HG02610 (cell line): ENCODE data around the gene ZBED1.
"Not testable (repeated sequence)": the region's sequence is repeated elsewhere in the genome, so short reads cannot be mapped to it uniquely, and the experiment has no call there.

Source experiments
- ATAC-seq: cut with Tn5 transposase; IDR thresholded peaks from one replicate; pipeline ENCODE4 v1.9.1; 2021; ENCODE audit warnings: mild to moderate bottlenecking, moderate library complexity; ENCODE audit not compliant: unreplicated experiment

The ZBED1 gene

DNA sequence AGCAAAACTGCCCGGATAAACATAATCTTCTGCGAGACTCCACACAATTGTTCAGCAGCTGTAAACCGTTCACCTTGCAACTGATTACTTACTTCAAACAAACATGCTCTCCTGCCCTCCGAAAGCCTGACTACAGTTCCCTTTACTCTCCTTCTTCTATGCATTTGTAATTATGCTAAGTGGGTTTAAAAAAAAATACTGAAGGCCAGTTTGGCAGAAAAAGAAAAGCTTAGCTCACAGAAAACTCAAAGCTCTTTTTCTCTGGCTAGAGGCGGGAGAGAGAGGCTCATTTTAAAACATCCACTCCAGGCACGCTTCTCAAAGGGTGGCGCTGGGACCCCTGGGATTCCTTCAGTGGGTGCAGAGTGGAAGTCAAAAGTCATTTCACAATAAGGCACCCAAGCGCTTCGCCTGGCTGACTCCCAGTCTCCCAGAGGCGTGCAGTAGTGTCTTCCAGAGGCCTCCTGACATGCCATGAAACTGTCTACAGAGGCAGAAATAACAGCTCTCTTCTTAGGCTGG lies 1.9 kb downstream of the ZBED1 start:
- ATAC-seq: no peak

DNA sequence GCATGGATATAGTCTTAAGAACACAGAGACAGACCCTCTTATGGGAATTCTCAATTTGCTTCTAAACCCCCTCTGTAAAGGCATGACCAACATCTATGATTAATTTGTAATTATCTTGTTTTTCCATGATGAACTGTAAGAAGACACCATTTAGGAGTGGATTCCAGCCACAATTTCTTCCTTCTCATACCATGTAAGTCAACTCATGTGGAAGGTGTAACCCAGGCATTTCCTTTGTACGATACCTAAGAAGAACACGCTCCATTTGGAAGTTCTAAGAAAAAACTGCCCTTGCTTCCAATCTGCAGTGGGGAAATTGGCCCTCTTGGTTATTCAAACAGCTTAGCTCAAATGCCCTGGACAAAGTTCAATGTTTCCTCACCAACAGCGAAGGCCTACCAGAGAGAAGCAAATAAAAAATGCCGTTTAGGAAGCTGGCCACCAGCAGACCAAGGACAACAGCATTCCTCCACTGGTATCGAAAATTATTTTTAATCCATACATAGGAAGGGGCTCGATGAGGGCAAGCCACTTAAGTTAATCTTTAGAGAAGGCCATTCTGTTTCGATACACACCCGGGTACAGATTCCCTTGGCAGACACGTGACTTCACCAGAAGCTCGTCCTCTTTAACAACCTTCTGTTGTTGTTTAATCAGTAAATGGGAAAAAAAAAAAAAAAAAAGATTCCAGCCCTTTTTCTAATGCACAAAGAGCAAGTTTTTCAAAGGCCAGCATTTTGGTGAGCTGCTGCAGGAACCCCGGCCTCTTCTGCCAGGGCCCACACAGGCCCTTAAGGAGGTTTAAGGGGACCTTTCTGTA lies 2.6 kb downstream of the ZBED1 start:
- no peak for ATAC-seq

DNA sequence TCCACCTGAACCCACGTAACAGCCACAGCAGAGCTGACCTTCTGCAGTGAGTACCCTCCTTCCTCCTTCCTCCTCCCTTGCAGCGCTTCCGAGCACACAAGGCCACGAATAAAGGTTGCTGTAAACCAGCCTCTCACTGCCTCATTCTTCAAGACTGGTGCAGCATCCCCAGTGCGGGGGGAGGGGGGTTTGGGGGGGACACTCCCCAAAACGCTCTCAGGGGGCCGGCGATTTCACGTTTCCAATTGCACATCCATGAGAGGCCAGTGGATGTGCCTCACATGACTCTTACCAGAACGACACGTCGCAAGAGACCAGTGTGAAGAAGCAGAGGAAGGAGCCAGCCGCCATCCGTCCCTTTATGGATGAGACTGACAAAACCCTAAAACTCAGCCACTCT lies 5.2 kb downstream of the ZBED1 start:
- ATAC-seq: no peak

DNA sequence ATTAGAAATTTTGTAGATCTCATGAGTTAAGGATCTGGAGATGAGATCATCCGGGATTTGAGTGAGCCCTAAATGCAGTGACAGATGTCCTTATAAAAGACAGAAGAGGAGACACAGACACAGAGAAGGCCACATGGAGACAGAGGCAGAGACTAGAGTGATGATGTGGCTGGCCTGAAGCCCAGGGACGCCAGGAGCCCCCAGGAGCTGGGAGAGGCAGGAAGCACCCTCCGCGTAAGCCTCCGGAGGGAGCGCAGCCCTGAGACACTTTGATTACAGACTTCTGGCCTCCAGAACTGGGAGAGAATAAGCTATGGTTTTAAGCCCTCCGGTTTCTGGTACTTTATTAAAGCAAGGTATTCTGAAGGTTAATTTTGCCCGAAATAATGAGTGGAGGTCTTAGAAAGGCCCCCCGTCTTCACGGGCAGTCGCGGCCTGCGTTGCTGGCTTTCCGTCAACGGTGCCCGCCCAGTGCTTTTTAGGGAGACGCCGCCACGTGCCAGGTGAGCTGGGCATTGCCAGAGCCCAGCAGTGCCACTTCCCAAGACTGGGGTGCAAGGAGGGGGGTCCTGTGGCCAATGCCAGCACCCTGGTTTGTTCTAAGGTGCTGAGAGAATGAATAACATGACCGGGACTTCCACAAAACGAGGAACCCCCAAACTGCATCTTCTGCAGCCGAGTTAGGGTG lies 8.1 kb downstream of the ZBED1 start:
- no peak for ATAC-seq

DNA sequence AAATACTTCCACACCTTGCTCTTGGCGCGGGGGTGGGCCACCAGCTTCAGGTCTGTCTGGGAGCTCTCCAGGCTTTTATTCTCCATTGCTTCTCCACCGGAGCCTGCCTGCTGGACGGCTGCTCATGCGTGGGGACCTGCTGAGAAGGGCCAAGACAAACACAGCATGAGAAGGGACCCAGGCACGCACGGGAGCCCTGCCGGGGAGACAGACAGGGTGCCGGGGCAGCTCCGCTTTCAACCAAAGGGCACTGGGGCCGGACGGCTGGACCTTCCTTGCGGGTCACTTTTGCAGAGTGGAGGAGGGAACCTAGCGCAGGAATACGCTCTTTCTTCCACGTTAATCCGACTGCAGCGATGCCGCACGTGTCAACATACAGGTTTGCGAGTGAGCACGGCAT lies 10.1 kb downstream of the ZBED1 start:
- no peak for ATAC-seq

DNA sequence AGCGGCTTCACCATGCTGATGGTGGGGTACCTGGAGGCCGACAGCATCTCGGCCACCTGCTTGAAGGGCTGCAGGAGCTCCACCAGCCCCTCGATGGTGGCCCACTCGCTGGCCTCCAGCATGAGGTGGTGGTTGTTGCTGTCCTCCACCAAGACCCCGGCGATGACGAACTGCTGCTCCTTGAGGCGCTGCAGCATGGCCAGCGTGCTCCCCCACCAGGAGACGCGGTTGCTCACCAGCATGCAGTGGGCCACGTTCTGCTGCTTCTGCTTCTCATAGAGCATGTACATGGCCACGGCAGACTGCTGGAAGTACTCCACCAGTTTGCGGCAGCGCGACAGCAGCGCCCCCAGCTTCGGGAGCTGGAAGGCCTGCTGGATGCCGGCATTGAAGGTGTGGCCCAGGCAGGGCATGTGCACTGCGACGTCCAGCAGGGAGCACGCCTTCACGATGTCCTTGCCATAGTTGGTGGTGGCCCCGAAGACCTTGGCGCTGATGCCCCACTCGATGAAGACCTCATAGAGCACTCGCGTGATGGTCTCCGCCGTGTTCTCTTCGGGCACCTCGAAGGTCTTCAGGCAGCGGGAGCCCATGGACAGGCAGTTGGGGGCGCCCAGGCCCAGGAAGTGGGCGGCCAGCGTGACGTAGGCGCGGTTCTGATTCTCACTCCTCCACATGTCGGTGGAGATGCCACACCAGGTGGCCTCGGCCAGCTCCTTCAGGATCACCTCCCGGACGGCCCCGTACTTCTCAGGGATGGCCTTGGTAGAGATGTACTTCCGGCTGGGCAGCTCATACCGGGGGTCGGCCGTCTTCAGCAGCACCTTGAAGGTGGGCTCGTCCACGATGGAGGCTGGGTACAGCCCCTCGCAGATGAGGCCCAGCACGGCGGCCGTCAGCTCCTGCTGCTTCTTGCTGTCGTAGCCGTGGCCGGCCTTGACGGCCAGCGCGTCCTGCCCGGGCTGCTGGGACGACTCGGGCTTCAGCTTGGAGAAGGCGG lies 11.0 kb downstream of the ZBED1 start:
- no peak for ATAC-seq

GRCh38 chrX:2488621-2489285 lies 12.0 kb downstream of the ZBED1 start:
- ATAC-seq: no peak

DNA sequence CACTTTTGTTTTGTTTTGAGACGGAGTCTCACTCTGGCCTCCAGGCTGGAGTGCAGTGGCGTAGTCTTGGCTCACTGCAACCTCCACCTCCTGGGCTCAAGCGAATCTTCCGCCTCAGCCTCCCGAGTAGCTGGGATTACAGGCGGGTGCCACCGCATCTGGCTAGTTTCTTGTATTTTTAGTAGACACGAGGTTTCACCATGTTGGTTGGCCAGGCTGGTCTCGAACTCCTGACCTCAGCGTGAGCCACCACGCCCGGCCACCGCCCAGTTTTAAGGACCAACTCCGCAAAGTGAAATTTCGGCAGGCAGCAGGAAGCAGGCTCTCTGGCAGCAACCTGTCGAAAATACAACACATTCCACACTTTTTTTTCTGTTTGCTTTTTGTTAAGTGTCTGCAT lies 13.4 kb downstream of the ZBED1 start:
- no peak for ATAC-seq

DNA sequence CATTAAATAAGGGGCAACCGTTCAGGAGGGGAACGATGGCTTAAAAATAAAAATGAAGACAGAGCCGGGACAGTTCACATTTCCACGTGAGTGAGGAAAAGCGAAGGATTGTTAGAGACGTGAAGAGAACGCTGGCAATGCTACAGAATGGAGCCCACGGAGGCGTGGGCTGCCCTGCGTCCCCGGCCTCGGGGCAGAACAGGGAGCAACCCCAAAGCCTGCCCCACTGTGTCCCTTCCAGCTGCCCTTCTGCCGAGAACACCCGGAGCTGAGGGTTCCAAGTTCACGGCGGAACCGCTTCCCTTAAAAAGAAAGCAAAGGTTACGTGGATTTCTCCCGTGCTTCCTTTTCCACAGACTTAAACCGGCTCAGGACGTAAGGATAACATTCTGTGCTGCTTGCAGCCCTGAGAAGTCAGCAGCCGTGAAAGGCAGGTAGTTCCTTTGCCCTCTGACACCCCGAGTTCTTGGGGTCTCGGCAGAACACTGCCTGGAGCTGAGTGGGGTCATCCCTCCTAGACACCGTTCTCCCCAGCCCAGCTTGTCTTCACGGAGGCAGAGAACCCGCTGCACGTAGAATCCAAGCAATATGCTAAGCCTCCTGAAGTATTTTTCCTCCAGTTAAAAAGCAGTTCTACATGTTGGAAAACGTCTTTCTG lies 14.2 kb downstream of the ZBED1 start:
- ATAC-seq: no peak

DNA sequence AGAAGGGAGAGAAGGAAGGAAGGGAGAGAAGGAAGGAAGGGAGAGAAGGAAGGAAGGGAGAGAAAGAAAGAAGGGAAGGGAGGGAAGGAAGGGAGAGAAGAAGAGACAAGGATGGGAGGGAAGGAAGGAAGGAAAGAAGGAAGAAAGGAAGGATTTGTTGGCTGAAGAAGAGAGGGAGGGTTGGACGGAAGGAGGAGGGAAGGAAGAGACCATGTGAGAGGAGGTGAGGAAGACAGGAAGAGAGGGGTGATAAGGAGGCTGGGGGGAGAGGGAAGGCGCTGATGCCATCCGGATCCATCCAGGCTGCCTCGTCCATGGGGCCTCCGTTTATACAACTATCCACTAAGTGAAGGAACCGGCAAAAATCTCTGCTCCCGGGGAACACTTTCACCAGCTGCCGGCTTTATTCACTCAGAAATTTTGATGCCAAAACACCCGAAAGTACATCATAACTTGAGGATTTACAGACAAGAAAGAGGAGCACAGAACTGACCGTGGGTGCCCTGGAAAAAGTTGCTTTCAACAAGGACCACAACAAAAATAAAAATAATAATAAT lies 14.9 kb downstream of the ZBED1 start:
- ATAC-seq: no peak

DNA sequence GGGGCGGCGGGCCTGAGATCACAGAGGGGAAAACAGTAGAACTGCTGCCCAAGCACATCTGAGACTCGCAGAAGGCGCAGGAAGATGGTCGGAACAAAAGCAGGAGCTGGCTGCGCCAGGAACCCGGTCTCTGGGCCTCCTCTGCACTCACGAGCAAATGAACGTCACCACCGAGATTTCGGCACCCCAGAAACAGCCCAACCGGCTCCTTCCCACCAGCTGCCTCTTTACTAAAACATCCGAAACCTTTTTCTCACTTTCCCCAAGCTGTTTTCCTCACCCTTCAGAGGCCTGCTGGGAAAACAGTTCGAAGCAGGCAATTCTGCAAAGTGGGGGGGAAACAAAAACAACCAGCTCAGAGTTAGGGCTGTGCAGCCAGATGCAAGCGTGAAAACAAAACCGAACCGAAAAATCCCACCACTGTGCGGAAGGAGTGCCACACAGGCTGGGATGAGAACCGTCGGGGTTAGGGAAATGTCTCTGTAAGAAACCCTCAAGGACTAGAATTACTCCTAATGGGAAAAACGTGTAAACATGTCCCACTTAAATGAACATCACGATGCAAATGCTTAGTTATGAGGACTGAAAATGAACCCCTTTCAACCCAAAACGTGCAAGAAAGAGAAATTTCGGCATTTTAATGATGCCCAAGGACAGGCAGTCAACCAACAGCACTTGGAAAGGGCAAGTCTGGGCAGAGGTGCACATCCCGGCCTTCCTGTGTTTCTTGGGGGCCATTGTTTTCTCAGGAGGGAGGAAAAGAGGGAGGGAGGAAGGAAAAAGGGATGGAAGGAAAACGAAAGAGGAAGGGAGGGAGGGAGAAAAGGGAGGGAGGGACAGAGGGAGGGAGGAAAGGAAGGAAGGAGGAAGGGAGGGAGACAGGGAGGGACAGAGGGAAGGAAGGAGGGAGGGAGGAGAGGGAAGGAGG lies 15.8 kb downstream of the ZBED1 start:
- ATAC-seq: no peak

GRCh38 chrX:2484256-2484655 lies 16.5 kb downstream of the ZBED1 start:
- no peak for ATAC-seq

GRCh38 chrX:2483398-2484060 lies 17.2 kb downstream of the ZBED1 start:
- ATAC-seq: no peak

- not testable (repeated sequence) for ATAC-seq
These were observed 19.2 kb downstream of the ZBED1 start for GRCh38 chrX:2481597-2481996.

DNA sequence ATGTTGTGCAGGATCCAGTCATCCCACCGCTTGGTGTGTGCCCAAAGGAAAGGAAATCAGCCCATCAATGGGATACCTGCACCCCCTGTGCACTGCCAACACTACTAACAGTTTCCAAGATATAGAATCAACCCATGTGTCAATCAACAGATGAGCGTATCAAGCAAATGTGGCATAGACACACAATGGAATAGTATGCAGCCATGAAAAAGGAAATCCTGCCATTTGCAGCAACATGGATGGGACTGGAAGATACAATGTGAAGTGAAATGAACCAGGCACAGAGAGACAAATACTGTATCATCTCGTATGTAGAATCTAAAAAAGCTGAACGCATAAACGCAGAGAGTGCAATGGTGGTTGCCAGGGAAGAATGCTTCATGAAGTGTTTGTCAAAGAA lies 20.8 kb downstream of the ZBED1 start:
- ATAC-seq: not testable (repeated sequence)

- ATAC-seq: no peak
These were observed 21.4 kb downstream of the ZBED1 start for GRCh38 chrX:2479420-2479780.

DNA sequence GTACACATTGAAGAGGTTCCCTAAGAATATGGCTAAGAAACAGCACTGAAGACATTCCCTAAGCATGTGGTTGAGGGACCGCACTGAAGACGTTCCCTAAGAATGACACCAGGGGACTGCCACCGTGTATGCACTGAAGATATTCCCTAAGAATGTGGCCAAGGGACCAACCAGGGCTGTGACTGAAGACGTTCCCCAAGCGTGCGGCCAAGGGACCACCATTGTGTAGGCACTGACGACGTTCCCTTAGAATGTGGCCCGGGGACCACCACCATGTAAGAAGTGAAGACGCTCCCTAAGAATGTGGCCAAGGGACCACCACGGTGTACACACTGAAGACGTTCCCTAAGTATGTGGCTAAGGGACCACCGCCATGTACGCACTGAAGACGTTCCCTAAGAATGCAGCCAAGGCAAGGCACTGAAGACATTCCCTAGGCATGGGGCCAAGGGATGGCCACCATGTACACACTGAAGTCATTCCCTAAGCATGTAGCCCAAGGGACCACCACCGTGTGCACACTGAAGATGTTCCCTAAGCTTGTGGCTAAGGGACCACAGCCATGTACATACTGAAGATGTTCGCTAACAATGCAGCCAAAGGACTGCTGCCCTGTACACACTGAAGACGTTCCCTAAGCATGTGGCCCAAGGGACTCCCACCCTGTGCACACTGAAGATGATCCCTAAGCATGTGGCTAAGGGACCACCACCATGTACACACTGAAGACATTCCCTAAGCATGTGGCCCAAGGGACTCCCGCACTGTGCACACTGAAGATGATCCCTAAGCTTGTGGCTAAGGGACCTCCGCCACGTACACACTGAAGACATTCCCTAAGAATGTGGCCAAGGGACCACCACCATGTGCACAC lies 22.0 kb downstream of the ZBED1 start:
- ATAC-seq: no peak
